ENCODE results near the gene OR8B8.

DNA sequence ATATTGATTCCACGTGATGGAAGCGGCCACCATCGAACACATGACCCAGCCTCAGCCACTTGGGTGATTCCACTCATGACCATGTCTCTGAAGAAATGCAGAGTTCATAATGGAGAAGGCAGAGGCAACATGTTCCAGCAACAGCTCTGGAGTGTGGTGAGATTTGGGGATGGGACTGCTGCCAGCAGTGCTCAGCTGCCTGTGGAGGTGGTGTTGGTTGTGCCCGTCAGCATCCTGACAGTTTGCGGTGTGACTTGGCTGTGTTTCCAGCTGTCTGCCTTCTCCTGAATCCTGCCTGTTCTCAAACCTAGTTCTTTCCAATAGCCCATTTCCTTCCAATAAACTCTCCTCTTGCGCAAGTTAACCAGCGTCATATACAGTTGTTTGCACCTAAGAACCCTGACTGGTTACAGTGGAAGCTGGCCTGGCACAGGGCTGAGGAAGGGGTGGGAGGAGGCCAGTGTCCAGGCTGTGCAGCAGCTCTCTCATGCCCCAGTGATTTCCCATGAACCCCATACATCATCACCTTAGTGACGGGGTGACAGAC is 22.0 kb upstream of the OR8B8 start:
- TF ChIP-seq, protein P1, sequence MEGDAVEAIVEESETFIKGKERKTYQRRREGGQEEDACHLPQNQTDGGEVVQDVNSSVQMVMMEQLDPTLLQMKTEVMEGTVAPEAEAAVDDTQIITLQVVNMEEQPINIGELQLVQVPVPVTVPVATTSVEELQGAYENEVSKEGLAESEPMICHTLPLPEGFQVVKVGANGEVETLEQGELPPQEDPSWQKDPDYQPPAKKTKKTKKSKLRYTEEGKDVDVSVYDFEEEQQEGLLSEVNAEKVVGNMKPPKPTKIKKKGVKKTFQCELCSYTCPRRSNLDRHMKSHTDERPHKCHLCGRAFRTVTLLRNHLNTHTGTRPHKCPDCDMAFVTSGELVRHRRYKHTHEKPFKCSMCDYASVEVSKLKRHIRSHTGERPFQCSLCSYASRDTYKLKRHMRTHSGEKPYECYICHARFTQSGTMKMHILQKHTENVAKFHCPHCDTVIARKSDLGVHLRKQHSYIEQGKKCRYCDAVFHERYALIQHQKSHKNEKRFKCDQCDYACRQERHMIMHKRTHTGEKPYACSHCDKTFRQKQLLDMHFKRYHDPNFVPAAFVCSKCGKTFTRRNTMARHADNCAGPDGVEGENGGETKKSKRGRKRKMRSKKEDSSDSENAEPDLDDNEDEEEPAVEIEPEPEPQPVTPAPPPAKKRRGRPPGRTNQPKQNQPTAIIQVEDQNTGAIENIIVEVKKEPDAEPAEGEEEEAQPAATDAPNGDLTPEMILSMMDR (IDR thresholded peaks at IDR 0.05; ENCODE audit: low read depth, low read length), result no peak
- TF ChIP-seq EZH2phosphoT487 (IDR thresholded peaks at IDR 0.05; ENCODE audit: low read depth), result no peak
